ENCODE results near the gene HAPLN3.

Gene HAPLN3

DNA sequence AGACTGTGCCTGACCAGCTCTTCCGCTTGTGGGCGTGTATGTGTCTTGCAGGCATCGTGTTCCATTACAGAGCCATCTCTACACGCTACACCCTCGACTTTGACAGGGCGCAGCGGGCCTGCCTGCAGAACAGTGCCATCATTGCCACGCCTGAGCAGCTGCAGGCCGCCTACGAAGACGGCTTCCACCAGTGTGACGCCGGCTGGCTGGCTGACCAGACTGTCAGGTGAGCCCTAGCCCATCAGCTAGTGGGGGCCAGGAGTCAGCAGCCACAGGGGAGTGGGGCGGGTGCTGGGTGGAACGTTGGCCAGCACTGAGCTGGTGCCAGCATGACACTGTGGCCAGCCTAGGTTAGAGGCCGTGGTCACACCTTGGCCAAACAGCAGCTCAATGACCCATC lies 55.4 kb downstream of the HAPLN3 start:
- no peaks in the 10 kb centered on the region for H3K4me1 ChIP-seq (ENCODE audit: control insufficient read depth, insufficient read depth, low read length, poor library complexity, severe bottlenecking)
- no peak overlapping the region for H3K27ac ChIP-seq (ENCODE audit: low read depth, low read length, severe bottlenecking)
- H3K9me3 ChIP-seq (ENCODE audit: control insufficient read depth, low read length): no peaks in the 10 kb centered on the region
- no peaks in the 10 kb centered on the region for H3K36me3 ChIP-seq (ENCODE audit: control insufficient read depth, insufficient read depth, low read length)
- 89 to 96% methylated on average over 15 of the region's 16 CpGs for WGBS, 2 experiments (ENCODE audit: insufficient coverage in 2 of 2)
- H3K4me3 ChIP-seq (ENCODE audit: extremely low read depth, insufficient read depth, low read length, poor library complexity, severe bottlenecking): no peak overlapping the region

GRCh38 chr15:88839146-88839545 lies 56.2 kb downstream of the HAPLN3 start:
- Histone ChIP-seq H3K36me3 (ENCODE audit: control insufficient read depth, insufficient read depth, low read length) (no peaks in the 10 kb centered on the region), H3K4me3 (ENCODE audit: extremely low read depth, insufficient read depth, low read length, poor library complexity, severe bottlenecking) (no peak overlapping the region), H3K4me1 (ENCODE audit: control insufficient read depth, insufficient read depth, low read length, poor library complexity, severe bottlenecking) (no peaks in the 10 kb centered on the region), H3K9me3 (ENCODE audit: control insufficient read depth, low read length) (no peaks in the 10 kb centered on the region), H3K27ac (ENCODE audit: low read depth, low read length, severe bottlenecking) (no peak overlapping the region)
- WGBS, 2 experiments (ENCODE audit: insufficient coverage in 2 of 2): 83 to 96% methylated on average over 2 to 3 of the region's 3 CpGs

GRCh38 chr15:88838667-88839066 lies 56.7 kb downstream of the HAPLN3 start:
- no peaks in the 10 kb centered on the region for H3K9me3 ChIP-seq (ENCODE audit: control insufficient read depth, low read length)
- H3K4me1 ChIP-seq (ENCODE audit: control insufficient read depth, insufficient read depth, low read length, poor library complexity, severe bottlenecking): no peaks in the 10 kb centered on the region
- no peaks in the 10 kb centered on the region for H3K36me3 ChIP-seq (ENCODE audit: control insufficient read depth, insufficient read depth, low read length)
- no peak overlapping the region for H3K4me3 ChIP-seq (ENCODE audit: extremely low read depth, insufficient read depth, low read length, poor library complexity, severe bottlenecking)
- 93% methylated on average over 11 to 18 of the region's 18 CpGs for WGBS, 2 experiments (ENCODE audit: insufficient coverage in 2 of 2)
- no peak overlapping the region for H3K27ac ChIP-seq (ENCODE audit: low read depth, low read length, severe bottlenecking)

GRCh38 chr15:88835646-88836045 lies 59.7 kb downstream of the HAPLN3 start:
- WGBS, 2 experiments (ENCODE audit: insufficient coverage in 2 of 2): no CpG with 5 or more reads among the region's 2 CpGs
- Histone ChIP-seq H3K9me3 (ENCODE audit: control insufficient read depth, low read length) (no peaks in the 10 kb centered on the region), H3K4me3 (ENCODE audit: extremely low read depth, insufficient read depth, low read length, poor library complexity, severe bottlenecking) (no peak overlapping the region), H3K27ac (ENCODE audit: low read depth, low read length, severe bottlenecking) (no peak overlapping the region), H3K36me3 (ENCODE audit: control insufficient read depth, insufficient read depth, low read length) (no peaks in the 10 kb centered on the region), H3K4me1 (ENCODE audit: control insufficient read depth, insufficient read depth, low read length, poor library complexity, severe bottlenecking) (no peaks in the 10 kb centered on the region)

GRCh38 chr15:88835119-88835518 lies 60.2 kb downstream of the HAPLN3 start:
- Histone ChIP-seq H3K4me3 (ENCODE audit: extremely low read depth, insufficient read depth, low read length, poor library complexity, severe bottlenecking) (no peak overlapping the region), H3K36me3 (ENCODE audit: control insufficient read depth, insufficient read depth, low read length) (no peaks in the 10 kb centered on the region), H3K4me1 (ENCODE audit: control insufficient read depth, insufficient read depth, low read length, poor library complexity, severe bottlenecking) (no peaks in the 10 kb centered on the region), H3K27ac (ENCODE audit: low read depth, low read length, severe bottlenecking) (no peak overlapping the region), H3K9me3 (ENCODE audit: control insufficient read depth, low read length) (no peaks in the 10 kb centered on the region)
- WGBS, 2 experiments (ENCODE audit: insufficient coverage in 2 of 2): 94 to 100% methylated on average over 1 to 2 of the region's 4 CpGs

GRCh38 chr15:88834211-88834812 lies 61.0 kb downstream of the HAPLN3 start:
- Histone ChIP-seq H3K36me3 (ENCODE audit: control insufficient read depth, insufficient read depth, low read length) (no peaks in the 10 kb centered on the region), H3K9me3 (ENCODE audit: control insufficient read depth, low read length) (no peaks in the 10 kb centered on the region), H3K27ac (ENCODE audit: low read depth, low read length, severe bottlenecking) (peak overlapping the region; percentile 63), H3K4me1 (ENCODE audit: control insufficient read depth, insufficient read depth, low read length, poor library complexity, severe bottlenecking) (no peaks in the 10 kb centered on the region), H3K4me3 (ENCODE audit: extremely low read depth, insufficient read depth, low read length, poor library complexity, severe bottlenecking) (no peak overlapping the region)
- WGBS, 2 experiments (ENCODE audit: insufficient coverage in 2 of 2): 34 to 47% methylated on average over 9 of the region's 14 CpGs

DNA sequence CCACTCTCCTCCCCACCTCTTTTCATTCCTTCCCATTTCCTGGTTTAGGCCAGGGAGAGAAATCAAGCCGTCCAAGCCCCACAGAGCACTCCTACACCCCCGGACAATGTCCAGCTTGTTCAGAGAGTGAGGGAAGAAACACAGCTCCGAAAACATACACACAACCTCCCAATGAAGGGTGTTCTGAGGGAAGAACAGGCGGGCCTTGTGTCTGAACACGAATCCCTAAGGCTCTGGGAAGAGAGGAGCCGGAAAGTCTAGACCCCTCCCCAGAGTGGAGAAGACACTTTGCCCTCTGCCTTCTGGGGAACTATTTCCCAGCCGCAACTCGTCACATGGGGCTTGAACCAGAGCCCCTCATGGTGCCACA lies 61.6 kb downstream of the HAPLN3 start:
- Histone ChIP-seq H3K9me3 (ENCODE audit: control insufficient read depth, low read length) (no peaks in the 10 kb centered on the region), H3K4me1 (ENCODE audit: control insufficient read depth, insufficient read depth, low read length, poor library complexity, severe bottlenecking) (no peaks in the 10 kb centered on the region), H3K4me3 (ENCODE audit: extremely low read depth, insufficient read depth, low read length, poor library complexity, severe bottlenecking) (no peak overlapping the region), H3K36me3 (ENCODE audit: control insufficient read depth, insufficient read depth, low read length) (no peaks in the 10 kb centered on the region), H3K27ac (ENCODE audit: low read depth, low read length, severe bottlenecking) (peak overlapping the region; percentile 63)
- WGBS, 2 experiments (ENCODE audit: insufficient coverage in 2 of 2): 79 to 87% methylated on average over 5 to 6 of the region's 8 CpGs

DNA sequence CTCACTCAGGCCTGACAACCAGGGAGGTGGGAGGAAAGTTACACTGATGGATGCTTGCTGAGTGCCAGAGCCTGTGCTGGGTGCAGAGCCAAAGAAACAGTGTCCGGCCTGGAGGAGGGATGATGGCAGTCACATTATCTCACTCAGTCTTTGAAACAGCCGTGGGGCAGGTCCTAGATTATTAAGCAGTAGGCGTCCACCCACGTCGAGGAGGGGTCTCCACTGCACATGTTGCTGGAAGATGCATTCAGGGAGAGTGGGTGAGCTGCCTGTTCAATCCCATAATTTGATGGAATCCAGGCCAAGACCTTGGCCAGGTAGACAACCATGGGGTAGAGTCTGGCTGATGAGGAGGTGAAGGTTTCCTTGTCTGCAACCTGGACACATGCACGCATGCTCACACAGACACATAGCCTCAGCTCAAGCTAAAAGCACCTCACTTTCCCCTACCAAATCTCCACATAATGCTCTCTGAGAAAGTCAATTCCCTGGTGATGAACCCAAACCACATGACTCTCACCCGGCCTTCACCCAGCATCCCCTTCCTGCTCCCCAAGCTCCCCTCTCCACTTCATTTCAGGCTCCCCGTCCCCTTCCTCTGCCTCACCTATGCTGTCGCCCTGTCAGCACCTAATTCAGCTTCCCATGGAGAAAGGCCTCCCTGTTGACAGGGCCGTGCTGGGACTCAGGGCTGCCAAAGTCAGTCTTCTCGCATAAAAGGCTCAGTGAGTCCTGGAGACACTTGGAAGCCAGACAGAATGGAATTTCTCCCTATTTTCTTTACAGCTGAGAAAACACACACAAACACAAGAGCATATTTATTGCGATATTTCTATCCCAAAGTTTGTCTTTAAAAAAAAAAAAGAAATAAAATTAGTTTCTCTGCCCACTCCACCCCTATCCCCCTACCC lies 62.3 kb downstream of the HAPLN3 start:
- H3K4me1 ChIP-seq (ENCODE audit: control insufficient read depth, insufficient read depth, low read length, poor library complexity, severe bottlenecking): no peaks in the 10 kb centered on the region
- no peaks in the 10 kb centered on the region for H3K9me3 ChIP-seq (ENCODE audit: control insufficient read depth, low read length)
- no peak overlapping the region for H3K4me3 ChIP-seq (ENCODE audit: extremely low read depth, insufficient read depth, low read length, poor library complexity, severe bottlenecking)
- no peaks in the 10 kb centered on the region for H3K36me3 ChIP-seq (ENCODE audit: control insufficient read depth, insufficient read depth, low read length)
- 87 to 91% methylated on average over 11 of the region's 12 CpGs for WGBS, 2 experiments (ENCODE audit: insufficient coverage in 2 of 2)
- peak overlapping the region; percentile 74 for H3K27ac ChIP-seq (ENCODE audit: low read depth, low read length, severe bottlenecking)

- Histone ChIP-seq H3K4me3 (ENCODE audit: extremely low read depth, insufficient read depth, low read length, poor library complexity, severe bottlenecking) (no peak overlapping the region), H3K36me3 (ENCODE audit: control insufficient read depth, insufficient read depth, low read length) (no peaks in the 10 kb centered on the region), H3K4me1 (ENCODE audit: control insufficient read depth, insufficient read depth, low read length, poor library complexity, severe bottlenecking) (no peaks in the 10 kb centered on the region), H3K9me3 (ENCODE audit: control insufficient read depth, low read length) (no peaks in the 10 kb centered on the region), H3K27ac (ENCODE audit: low read depth, low read length, severe bottlenecking) (no peak overlapping the region)
- WGBS, 2 experiments (ENCODE audit: insufficient coverage in 2 of 2): 78 to 87% methylated on average over 5 of the region's 5 CpGs
Measured at GRCh38 chr15:88830016-88830415, 65.3 kb downstream of the HAPLN3 start.

DNA sequence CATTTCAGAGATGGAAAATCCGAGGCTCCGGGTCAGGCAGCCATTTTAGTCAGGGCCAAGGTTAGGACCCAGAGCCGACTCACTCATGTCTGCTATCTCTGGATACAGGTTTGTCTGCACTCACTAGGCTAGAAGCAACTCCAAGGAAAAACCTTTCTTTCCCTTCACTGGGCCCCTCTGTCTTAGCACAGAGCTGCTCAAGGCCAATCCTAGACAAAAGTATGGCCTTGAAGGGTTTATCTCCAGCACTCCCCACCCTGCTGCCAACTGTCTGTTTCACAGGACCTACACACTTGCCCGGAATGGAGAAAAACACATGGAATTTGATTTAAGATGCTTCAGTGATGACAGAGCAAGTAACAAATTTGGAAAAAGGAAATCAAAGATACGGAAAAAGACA lies 66.6 kb downstream of the HAPLN3 start:
- Histone ChIP-seq H3K4me1 (ENCODE audit: control insufficient read depth, insufficient read depth, low read length, poor library complexity, severe bottlenecking) (no peaks in the 10 kb centered on the region), H3K27ac (ENCODE audit: low read depth, low read length, severe bottlenecking) (no peak overlapping the region), H3K9me3 (ENCODE audit: control insufficient read depth, low read length) (no peaks in the 10 kb centered on the region), H3K4me3 (ENCODE audit: extremely low read depth, insufficient read depth, low read length, poor library complexity, severe bottlenecking) (no peak overlapping the region), H3K36me3 (ENCODE audit: control insufficient read depth, insufficient read depth, low read length) (no peaks in the 10 kb centered on the region)
- 90 to 94% methylated on average over 4 to 5 of the region's 5 CpGs for WGBS, 2 experiments (ENCODE audit: insufficient coverage in 2 of 2)
